Coronary artery (tissue), 2 donors: ENCODE data around the gene P3H2.

Experiments used
- DNase-seq: peaks from one replicate; pipeline ENCODE4 v3.0.0-alpha.2; 2017; ENCODE audit warnings: low spot score
- H3K27ac ChIP-seq, 2 donors: fragments of 200-600 bp; sonication (generic); one replicate each; pipeline ENCODE4 v1.5.1; 2016 to 2019
- H3K4me3 ChIP-seq: fragments of 200-600 bp; sonication (generic); 2 replicates; pipeline ENCODE4 v1.5.1; 2016; ENCODE audit warnings: mild to moderate bottlenecking, moderate library complexity
- CTCF ChIP-seq: fragments of 200-600 bp; sonication (generic); IDR thresholded peaks from one replicate; pipeline ENCODE4 v1.5.1; 2019; ENCODE audit warnings: antibody characterized with exemption

The P3H2 gene

DNA sequence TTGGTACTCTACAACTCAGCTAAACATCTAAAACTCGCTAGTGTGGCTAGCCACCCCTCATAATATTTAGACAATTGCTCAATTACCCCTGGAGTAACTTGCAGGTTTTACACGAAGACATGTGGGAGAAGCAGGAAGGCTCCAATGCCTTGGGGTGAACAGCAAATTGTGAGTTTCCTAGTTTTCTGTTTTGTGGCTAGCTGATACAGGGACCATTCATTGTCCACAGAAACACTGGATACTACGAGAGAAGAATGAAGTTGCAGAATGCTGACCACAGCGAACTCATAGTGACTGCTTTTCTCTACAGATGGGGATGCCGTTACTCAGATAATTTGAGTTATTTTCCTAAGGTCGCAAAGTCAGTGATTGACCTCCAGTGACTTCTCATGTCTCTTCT lies 212.9 kb downstream of the P3H2 start:
- Histone ChIP-seq H3K27ac (no peak overlapping the region), H3K4me3 (no peak overlapping the region)
- TF ChIP-seq CTCF: no peak
- DNase-seq: no peak
